Upper lobe of left lung (tissue), 6 donors: ENCODE measurements around the gene POLR1H. TPM values are rescaled to one million over a fixed set of nuclear protein-coding genes. Genes with fewer than 3 reads are reported as not detected.

ENCODE experiments used
- ATAC-seq, 2 donors: fragments of 200-7000 bp; cut with Tn5 transposase; one replicate each; pipeline ENCODE4 v1.9.1; 2022; ENCODE audit warnings: mild to moderate bottlenecking in 2 of 2, moderate library complexity in 2 of 2; ENCODE audit not compliant: low FRiP score in 2 of 2
- DNase-seq, 2 donors: peaks; one replicate each; pipeline ENCODE4 v3.0.0-alpha.2; 2019 to 2020
- H3K27ac ChIP-seq, 4 donors: fragments of 200-600 bp; sonication (generic); one replicate each; pipeline ENCODE4 v1.5.1; 2016 to 2019
- H3K27me3 ChIP-seq, 4 donors: fragments of 200-600 bp; sonication (generic); one replicate each; pipeline ENCODE4 v1.5.1; 2017 to 2019
- H3K36me3 ChIP-seq, 4 donors: fragments of 200-600 bp; sonication (generic); one replicate each; pipeline ENCODE4 v1.5.1; 2016 to 2019
- H3K4me1 ChIP-seq, 4 donors: fragments of 200-600 bp; sonication (generic); one replicate each; pipeline ENCODE4 v1.5.1; 2018 to 2019
- H3K4me3 ChIP-seq, 4 donors: fragments of 200-600 bp; sonication (generic); one replicate each; pipeline ENCODE4 v1.5.1; 2017 to 2019; ENCODE audit warnings: mild to moderate bottlenecking in 2 of 4, moderate library complexity in 1 of 4
- H3K9me3 ChIP-seq, 4 donors: fragments of 200-600 bp; sonication (generic); one replicate each; pipeline ENCODE4 v1.5.1; 2018 to 2019
- EP300 ChIP-seq, 4 donors: sonication (generic); formaldehyde crosslinking; IDR thresholded peaks; one replicate each; pipeline ENCODE4 v1.5.1; 2017; ENCODE audit warnings: antibody characterized with exemption in 4 of 4, control low read depth in 2 of 4
- POLR2A ChIP-seq, 4 donors: fragments of 450-650 bp; IDR thresholded peaks; one replicate each; pipeline ENCODE4 v1.5.1; 2016 to 2017; ENCODE audit warnings: antibody characterized with exemption in 4 of 4, mild to moderate bottlenecking in 2 of 4
- POLR2AphosphoS5 ChIP-seq, 2 donors: sonication (generic); formaldehyde crosslinking; IDR thresholded peaks; one replicate each; pipeline ENCODE4 v1.5.1; 2017; ENCODE audit warnings: antibody characterized with exemption in 2 of 2
- WGBS, 2 donors: methylation state at CpG; one replicate each; pipeline ENCODE4 v1.1.5; 2017 to 2018; 5-methylcytosine and 5-hydroxymethylcytosine counted together
- total RNA-seq, 6 donors: library from RNA; depleted of rRNA in 4 of 6; stranded (reverse); fragments of >200 nt in 4 of 6; gene quantifications; one replicate each; pipeline versions ENCODE4 v1.1.0 to v1.2.1, GENCODE V29; 2016 to 2021
- TF ChIP-seq, protein P1 (sequence below), 6 experiments: fragments of 450-650 bp in 4 of 6; fragments of 200-600 bp in 2 of 6; sonication (generic) in 2 of 6; IDR thresholded peaks; one replicate each; pipeline ENCODE4 v1.5.1; 2016 to 2019; ENCODE audit warnings: antibody characterized with exemption in 6 of 6
- donor health status: DM: no; HTN: no; CAD: no; lungs with moderate emphysema.
- donor health status: DM: no; HTN: yes; CAD: no; lungs with severe emphysema.

Gene POLR1H
- total RNA-seq, 6 donors from 2014 or later: 14.9 to 23.6 (median 19.7) TPM

DNA sequence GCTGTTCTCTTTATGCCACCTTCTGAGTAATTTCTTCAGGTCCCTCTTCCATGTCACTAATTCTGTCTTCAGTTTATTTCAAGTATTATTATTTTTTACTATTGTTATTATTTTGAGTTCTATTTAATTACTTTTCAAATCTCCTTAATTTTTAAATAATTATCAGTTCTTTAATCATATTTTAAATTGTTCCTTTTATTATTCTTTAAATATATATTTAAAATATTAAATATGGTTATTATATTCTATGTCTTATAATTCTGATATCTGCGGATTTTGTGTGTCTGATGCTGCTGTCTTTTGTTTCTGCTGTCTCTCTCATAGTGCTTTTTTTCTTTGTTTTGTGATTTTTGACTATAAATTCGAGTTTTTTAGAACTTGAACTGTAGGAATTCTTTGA lies 2.2 kb downstream of the POLR1H start:
- WGBS, 2 donors: 74 to 89% methylated on average over 2 of the region's 2 CpGs
- Histone ChIP-seq H3K9me3 (no peaks in the 10 kb centered on the region), H3K4me3 (no peak overlapping the region), H3K4me1 (peaks cover 24 to 37% (median 34%) of the 10 kb centered on the region in 4 donors), H3K27me3 (no peaks in the 10 kb centered on the region), H3K27ac (no peak overlapping the region), H3K36me3 (peaks cover 0 to 8% (median 0%) of the 10 kb centered on the region in 4 donors)
- ATAC-seq (no peak), DNase-seq (no peak)
- TF ChIP-seq EP300 (IDR thresholded peaks at IDR 0.05) (no peak), POLR2A (IDR thresholded peaks at IDR 0.05) (no peak), POLR2AphosphoS5 (IDR thresholded peaks at IDR 0.05) (no peak)
- TF ChIP-seq, protein P1, sequence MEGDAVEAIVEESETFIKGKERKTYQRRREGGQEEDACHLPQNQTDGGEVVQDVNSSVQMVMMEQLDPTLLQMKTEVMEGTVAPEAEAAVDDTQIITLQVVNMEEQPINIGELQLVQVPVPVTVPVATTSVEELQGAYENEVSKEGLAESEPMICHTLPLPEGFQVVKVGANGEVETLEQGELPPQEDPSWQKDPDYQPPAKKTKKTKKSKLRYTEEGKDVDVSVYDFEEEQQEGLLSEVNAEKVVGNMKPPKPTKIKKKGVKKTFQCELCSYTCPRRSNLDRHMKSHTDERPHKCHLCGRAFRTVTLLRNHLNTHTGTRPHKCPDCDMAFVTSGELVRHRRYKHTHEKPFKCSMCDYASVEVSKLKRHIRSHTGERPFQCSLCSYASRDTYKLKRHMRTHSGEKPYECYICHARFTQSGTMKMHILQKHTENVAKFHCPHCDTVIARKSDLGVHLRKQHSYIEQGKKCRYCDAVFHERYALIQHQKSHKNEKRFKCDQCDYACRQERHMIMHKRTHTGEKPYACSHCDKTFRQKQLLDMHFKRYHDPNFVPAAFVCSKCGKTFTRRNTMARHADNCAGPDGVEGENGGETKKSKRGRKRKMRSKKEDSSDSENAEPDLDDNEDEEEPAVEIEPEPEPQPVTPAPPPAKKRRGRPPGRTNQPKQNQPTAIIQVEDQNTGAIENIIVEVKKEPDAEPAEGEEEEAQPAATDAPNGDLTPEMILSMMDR (IDR thresholded peaks at IDR 0.05): no peak

DNA sequence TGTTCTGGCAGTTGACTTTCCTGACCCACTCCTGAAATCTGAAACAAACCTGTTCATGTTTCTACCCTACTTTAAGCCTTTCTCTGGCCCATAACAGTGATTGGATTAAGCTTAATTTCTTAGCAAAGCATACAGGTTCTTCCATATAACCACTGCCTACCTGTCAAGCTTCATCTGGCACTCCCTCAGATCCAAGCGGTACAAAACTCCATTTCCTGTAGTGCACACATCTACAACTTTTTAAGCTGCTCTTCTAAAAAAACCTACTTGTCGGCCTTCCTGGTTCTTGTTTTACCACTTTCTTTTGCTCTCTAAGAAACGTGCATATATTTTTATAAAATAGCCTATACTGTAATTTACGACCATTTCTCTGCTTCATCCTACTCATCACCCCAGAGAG lies 5.0 kb downstream of the POLR1H start:
- no peak for ATAC-seq
- WGBS, 2 donors: 18 to 20% methylated on average over 4 of the region's 4 CpGs
- peaks cover 0 to 29% (median 21%) of the 10 kb centered on the region in 4 donors for H3K36me3 ChIP-seq
- peak overlapping the region; percentile 87 to 95 (median 92) for H3K27ac ChIP-seq
- no peak for DNase-seq
- H3K27me3 ChIP-seq: peaks cover 0 to 2% (median 0%) of the 10 kb centered on the region in 4 donors
- no peaks in the 10 kb centered on the region for H3K9me3 ChIP-seq
- peak overlapping the region in 3 of 4 donors; percentile 65 to 83 (median 70) for H3K4me3 ChIP-seq
- H3K4me1 ChIP-seq: peaks cover 18 to 31% (median 27%) of the 10 kb centered on the region in 4 donors
- TF ChIP-seq EP300 (IDR thresholded peaks at IDR 0.05) (no peak), POLR2A (IDR thresholded peaks at IDR 0.05) (no peak), POLR2AphosphoS5 (IDR thresholded peaks at IDR 0.05) (no peak)
- TF ChIP-seq, protein P1 (IDR thresholded peaks at IDR 0.05): no peak

DNA sequence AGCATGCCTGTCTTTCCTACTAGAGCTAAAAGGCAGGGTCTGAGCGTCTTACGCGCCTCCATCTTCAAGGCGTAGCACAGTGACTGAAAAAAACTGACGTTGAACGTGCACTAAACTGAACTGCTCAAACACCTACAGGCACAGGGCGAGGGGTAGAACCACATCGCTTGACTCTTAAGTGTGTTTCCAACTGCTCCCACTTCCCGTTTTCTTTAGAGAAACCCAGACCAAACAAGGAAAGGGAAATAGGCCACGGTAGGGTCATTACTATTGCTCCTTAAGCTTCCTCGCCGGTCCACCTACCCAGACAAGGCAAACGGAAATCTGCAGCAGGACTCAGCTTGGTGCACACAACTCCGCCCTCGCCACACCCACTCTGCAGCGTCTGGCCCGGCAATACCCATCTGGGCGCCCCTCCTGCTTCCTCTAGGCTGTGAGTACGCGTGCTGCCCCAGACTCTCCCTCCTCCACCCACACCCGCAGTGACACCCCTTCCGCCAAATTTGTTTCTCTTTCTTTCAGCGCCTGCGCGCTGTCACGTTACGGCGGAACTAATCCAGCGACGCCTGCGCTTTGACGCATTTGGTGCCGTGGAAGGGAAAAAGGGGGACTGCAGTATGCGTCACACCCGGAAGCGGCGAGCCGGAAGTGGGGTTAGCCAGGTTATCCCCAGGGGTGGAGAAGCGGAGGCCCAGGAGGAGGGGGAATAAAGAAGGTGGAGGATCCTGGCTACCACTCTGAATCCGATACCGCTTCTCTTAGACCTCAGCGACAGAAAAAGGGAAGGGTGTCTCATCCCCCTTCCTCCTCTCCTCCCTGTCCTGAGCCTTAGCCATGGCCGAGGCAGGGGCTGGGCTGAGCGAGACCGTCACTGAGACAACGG lies 5.8 kb downstream of the POLR1H start, which contains the start of gene PPP1R11:
TSS of gene PPP1R11 (plus strand) at position 622 of the 883 bp plus-strand sequence. CDS start at position 835, 213 bp downstream.
- H3K36me3 ChIP-seq: peaks cover 0 to 29% (median 21%) of the 10 kb centered on the region in 4 donors
- no peaks in the 10 kb centered on the region for H3K9me3 ChIP-seq
- peak in 3 of 4 donors; percentile 65 to 91 (median 72) for TF ChIP-seq POLR2A (IDR thresholded peaks at IDR 0.05)
- peak in 1 of 4 donors; percentile 90 for TF ChIP-seq EP300 (IDR thresholded peaks at IDR 0.05)
- peak; percentile 93 for TF ChIP-seq POLR2AphosphoS5 (IDR thresholded peaks at IDR 0.05)
- TF ChIP-seq, protein P1 (IDR thresholded peaks at IDR 0.05): peak in 1 of 6 experiments; percentile 20
- H3K4me3 ChIP-seq: peak within 1 kb of the TSS; percentile 65 to 83 (median 69)
- DNase-seq: peak; percentile 94 to 100
- H3K4me1 ChIP-seq: peaks cover 22 to 33% (median 28%) of the 10 kb centered on the region in 4 donors
- 0 to 1% methylated on average over 43 to 46 of the region's 46 CpGs for WGBS, 2 donors
- peaks cover 0 to 3% (median 0%) of the 10 kb centered on the region in 4 donors for H3K27me3 ChIP-seq
- ATAC-seq: peak; percentile 98 to 100
- H3K27ac ChIP-seq: peak within 1 kb of the TSS; percentile 87 to 95 (median 92)

DNA sequence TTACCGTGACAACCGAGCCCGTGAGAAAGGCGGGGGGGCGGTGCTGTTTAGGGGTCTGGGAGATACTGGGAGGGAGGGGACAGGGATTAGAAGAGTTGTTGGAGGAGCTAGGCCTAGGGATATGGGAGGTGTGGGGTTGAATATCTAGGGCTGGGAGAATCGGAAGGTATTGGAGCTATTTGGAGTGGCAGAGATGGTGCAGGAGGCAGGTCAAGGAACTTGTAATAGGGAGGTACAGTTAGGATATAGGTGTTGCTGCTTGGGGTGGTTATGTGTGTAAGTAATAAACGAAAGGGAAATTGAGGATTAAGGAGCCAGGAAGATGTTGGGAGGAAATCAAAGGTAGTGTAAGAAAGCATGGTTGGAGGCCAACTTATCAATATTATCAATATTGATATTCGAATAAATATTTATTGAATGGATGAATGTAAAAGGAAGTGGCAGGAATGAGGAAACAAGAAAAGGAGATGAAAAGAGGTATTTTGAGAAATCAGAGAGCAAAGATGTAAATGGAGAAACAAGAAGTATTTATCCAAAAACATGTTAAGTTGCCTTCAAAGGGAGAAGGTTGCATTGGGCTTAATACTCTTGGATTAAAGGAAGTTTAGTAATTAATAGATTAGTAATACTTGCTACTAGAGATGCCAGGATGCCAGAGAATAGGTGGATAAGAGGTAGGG lies 6.5 kb downstream of the POLR1H start:
- Histone ChIP-seq H3K27ac (peak overlapping the region; percentile 87 to 95 (median 92)), H3K4me3 (peak overlapping the region; percentile 65 to 83 (median 69)), H3K4me1 (peaks cover 15 to 26% (median 22%) of the 10 kb centered on the region in 4 donors), H3K9me3 (no peaks in the 10 kb centered on the region), H3K36me3 (peaks cover 0 to 29% (median 21%) of the 10 kb centered on the region in 4 donors), H3K27me3 (peaks cover 0 to 3% (median 0%) of the 10 kb centered on the region in 4 donors)
- TF ChIP-seq POLR2AphosphoS5 (IDR thresholded peaks at IDR 0.05): no peak
- TF ChIP-seq, protein P1 (IDR thresholded peaks at IDR 0.05): no peak
- ATAC-seq (no peak), DNase-seq (no peak)
- whole genome bisulfite sequencing, 2 donors: 12 to 13% methylated on average over 8 of the region's 8 CpGs
